ENCODE results near the gene TAF6. TPM values are rescaled to one million over a fixed set of nuclear protein-coding genes. Genes with fewer than 3 reads are reported as not detected.

Gene TAF6
- 63.7 to 68.8 TPM (median 66.2 TPM) in 3 replicates for total RNA-seq

GRCh38 chr7:100119072-100119969 is at the start of gene TAF6, which contains the start of gene CNPY4:
Gene TAF6, minus strand, starts transcription at chr7:100119358. Its CDS starts 5,149 bp downstream, at chr7:100114209.
Gene CNPY4, plus strand, starts transcription at chr7:100119634. Its CDS starts 111 bp downstream, at chr7:100119745.
- TF ChIP-seq CTCF (IDR thresholded peaks at IDR 0.05; ENCODE audit: unreplicated experiment): no peak
- Mint-ChIP-seq H3K4me1 (peaks cover 17% of the 10 kb centered on the region), H3K4me3 (peak within 1 kb of the TSS; percentile 94), H3K27me3 (ENCODE audit: low read depth) (no peaks in the 10 kb centered on the region), H3K36me3 (peaks cover 8% of the 10 kb centered on the region), H3K27ac (peak within 1 kb of the TSS; percentile 99), H3K9me3 (no peaks in the 10 kb centered on the region)
- peak; percentile 91 to 94 for DNase-seq (ENCODE audit: low spot score in 2 of 2, unreplicated experiment in 2 of 2)

GRCh38 chr7:100167912-100168323 is 48.8 kb upstream of the TAF6 start:
- no peak for DNase-seq (ENCODE audit: low spot score in 2 of 2, unreplicated experiment in 2 of 2)

GRCh38 chr7:100166970-100167911 is 48.1 kb upstream of the TAF6 start:
- no peak for TF ChIP-seq CTCF (IDR thresholded peaks at IDR 0.05; ENCODE audit: unreplicated experiment)
- Mint-ChIP-seq H3K36me3 (peaks cover 2% of the 10 kb centered on the region), H3K9me3 (no peaks in the 10 kb centered on the region), H3K27ac (no peak overlapping the region), H3K4me3 (peak overlapping the region; percentile 76), H3K27me3 (ENCODE audit: low read depth) (peaks cover 36% of the 10 kb centered on the region), H3K4me1 (peaks cover 42% of the 10 kb centered on the region)
- DNase-seq (ENCODE audit: low spot score in 2 of 2, unreplicated experiment in 2 of 2): no peak

More at GRCh38 chr7:100167912-100168323, 48.8 kb upstream of the TAF6 start:
- Mint-ChIP-seq H3K9me3 (no peaks in the 10 kb centered on the region), H3K4me1 (peaks cover 40% of the 10 kb centered on the region), H3K27me3 (ENCODE audit: low read depth) (peaks cover 36% of the 10 kb centered on the region), H3K4me3 (peak overlapping the region; percentile 76), H3K36me3 (peaks cover 2% of the 10 kb centered on the region), H3K27ac (peak overlapping the region; percentile 79)
- TF ChIP-seq CTCF (IDR thresholded peaks at IDR 0.05; ENCODE audit: unreplicated experiment): no peak

GRCh38 chr7:100166317-100166940 is 47.3 kb upstream of the TAF6 start:
- peak overlapping the region; percentile 54 for H3K27ac Mint-ChIP-seq

More at GRCh38 chr7:100166317-100166940, 47.3 kb upstream of the TAF6 start:
- Mint-ChIP-seq H3K4me3 (peak overlapping the region; percentile 3), H3K27me3 (ENCODE audit: low read depth) (peaks cover 36% of the 10 kb centered on the region), H3K4me1 (peaks cover 39% of the 10 kb centered on the region), H3K36me3 (peaks cover 2% of the 10 kb centered on the region), H3K9me3 (no peaks in the 10 kb centered on the region)
- DNase-seq (ENCODE audit: low spot score in 2 of 2, unreplicated experiment in 2 of 2): no peak
- no peak for TF ChIP-seq CTCF (IDR thresholded peaks at IDR 0.05; ENCODE audit: unreplicated experiment)
